KMS-11 (cell line): ENCODE data around the gene HDAC11.

ENCODE experiments used
- H2AFZ ChIP-seq: fragments of 200-600 bp; sonication (generic); 2 replicates; pipeline ENCODE4 v1.6.1; 2016; ENCODE audit warnings: antibody characterized with exemption, mixed run types, low read depth
- H3K27ac ChIP-seq: fragments of 200-600 bp; sonication (generic); 2 replicates; pipeline ENCODE4 v1.6.1; 2016; ENCODE audit warnings: mild to moderate bottlenecking, mixed run types
- H3K27me3 ChIP-seq: fragments of 200-600 bp; sonication (generic); 2 replicates; pipeline ENCODE4 v1.6.1; 2017; ENCODE audit warnings: mild to moderate bottlenecking, low read depth, mixed run types, moderate library complexity; ENCODE audit not compliant: insufficient read depth
- H3K36me3 ChIP-seq: fragments of 200-600 bp; sonication (generic); 2 replicates; pipeline ENCODE4 v1.6.1; 2017; ENCODE audit warnings: mild to moderate bottlenecking, mixed run types; ENCODE audit not compliant: insufficient read depth
- H3K4me1 ChIP-seq: fragments of 200-600 bp; sonication (generic); 2 replicates; pipeline ENCODE4 v1.6.1; 2016; ENCODE audit warnings: mild to moderate bottlenecking, low read depth, mixed run types; ENCODE audit not compliant: poor library complexity, severe bottlenecking
- H3K4me2 ChIP-seq: fragments of 200-600 bp; sonication (generic); 2 replicates; pipeline ENCODE4 v1.7.0; 2016; ENCODE audit warnings: mild to moderate bottlenecking, mixed run types
- H3K4me3 ChIP-seq: fragments of 200-600 bp; sonication (generic); IDR thresholded peaks from 2 replicates; pipeline ENCODE4 v1.6.1; 2017; ENCODE audit warnings: low read depth, low read length, mixed read lengths; ENCODE audit not compliant: insufficient read depth
- H3K79me2 ChIP-seq: fragments of 200-600 bp; sonication (generic); 2 replicates; pipeline ENCODE4 v1.6.1; 2016; ENCODE audit warnings: low read depth, mixed run types; ENCODE audit not compliant: insufficient read depth
- H3K9ac ChIP-seq: fragments of 200-600 bp; sonication (generic); 2 replicates; pipeline ENCODE4 v1.6.1; 2016; ENCODE audit warnings: mild to moderate bottlenecking, mixed run types
- H4K20me1 ChIP-seq: fragments of 200-600 bp; sonication (generic); 2 replicates; pipeline ENCODE4 v1.6.1; 2016; ENCODE audit warnings: mild to moderate bottlenecking, mixed run types; ENCODE audit not compliant: insufficient read depth
- TF ChIP-seq, protein P1 (sequence below): fragments of 200-600 bp; sonication (generic); conservative IDR thresholded peaks from 2 replicates; pipeline ENCODE4 v1.6.1; 2017; ENCODE audit warnings: low read depth, mild to moderate bottlenecking, antibody characterized with exemption, low read length, moderate library complexity, mixed read lengths

The HDAC11 gene

DNA sequence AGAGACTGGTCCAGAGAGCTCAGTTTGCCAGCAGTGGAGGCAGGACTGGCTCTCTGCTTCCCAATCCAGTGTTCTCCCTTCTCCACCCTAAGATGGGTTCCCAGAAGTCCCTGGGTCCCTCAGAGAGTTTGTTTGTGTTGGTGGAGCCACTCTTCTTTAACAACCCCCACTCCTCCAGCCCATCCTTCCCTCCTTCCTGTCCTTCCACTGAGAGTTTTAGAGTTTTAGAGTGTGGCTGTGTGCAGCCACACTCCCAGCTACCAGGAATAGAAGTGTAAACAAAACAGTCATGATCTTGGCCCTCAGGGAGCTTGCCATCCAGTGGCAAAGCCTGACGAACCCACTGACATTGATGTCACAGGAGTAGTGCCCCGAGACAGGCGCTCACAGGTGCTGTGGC lies 56.3 kb downstream of the HDAC11 start:
- TF ChIP-seq, protein P1, sequence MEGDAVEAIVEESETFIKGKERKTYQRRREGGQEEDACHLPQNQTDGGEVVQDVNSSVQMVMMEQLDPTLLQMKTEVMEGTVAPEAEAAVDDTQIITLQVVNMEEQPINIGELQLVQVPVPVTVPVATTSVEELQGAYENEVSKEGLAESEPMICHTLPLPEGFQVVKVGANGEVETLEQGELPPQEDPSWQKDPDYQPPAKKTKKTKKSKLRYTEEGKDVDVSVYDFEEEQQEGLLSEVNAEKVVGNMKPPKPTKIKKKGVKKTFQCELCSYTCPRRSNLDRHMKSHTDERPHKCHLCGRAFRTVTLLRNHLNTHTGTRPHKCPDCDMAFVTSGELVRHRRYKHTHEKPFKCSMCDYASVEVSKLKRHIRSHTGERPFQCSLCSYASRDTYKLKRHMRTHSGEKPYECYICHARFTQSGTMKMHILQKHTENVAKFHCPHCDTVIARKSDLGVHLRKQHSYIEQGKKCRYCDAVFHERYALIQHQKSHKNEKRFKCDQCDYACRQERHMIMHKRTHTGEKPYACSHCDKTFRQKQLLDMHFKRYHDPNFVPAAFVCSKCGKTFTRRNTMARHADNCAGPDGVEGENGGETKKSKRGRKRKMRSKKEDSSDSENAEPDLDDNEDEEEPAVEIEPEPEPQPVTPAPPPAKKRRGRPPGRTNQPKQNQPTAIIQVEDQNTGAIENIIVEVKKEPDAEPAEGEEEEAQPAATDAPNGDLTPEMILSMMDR = no peak
- H2AFZ ChIP-seq = no peak overlapping the region
- no peaks in the 10 kb centered on the region for H4K20me1 ChIP-seq
- no peaks in the 10 kb centered on the region for H3K79me2 ChIP-seq
- no peaks in the 10 kb centered on the region for H3K36me3 ChIP-seq
- H3K4me3 ChIP-seq = no peak overlapping the region
- peaks cover 3% of the 10 kb centered on the region; the same call in 1 of the 2 replicates for H3K27me3 ChIP-seq
- no peak overlapping the region for H3K27ac ChIP-seq
- H3K4me1 ChIP-seq = no peaks in the 10 kb centered on the region
- no peak overlapping the region for H3K9ac ChIP-seq
- H3K4me2 ChIP-seq = no peak overlapping the region

DNA sequence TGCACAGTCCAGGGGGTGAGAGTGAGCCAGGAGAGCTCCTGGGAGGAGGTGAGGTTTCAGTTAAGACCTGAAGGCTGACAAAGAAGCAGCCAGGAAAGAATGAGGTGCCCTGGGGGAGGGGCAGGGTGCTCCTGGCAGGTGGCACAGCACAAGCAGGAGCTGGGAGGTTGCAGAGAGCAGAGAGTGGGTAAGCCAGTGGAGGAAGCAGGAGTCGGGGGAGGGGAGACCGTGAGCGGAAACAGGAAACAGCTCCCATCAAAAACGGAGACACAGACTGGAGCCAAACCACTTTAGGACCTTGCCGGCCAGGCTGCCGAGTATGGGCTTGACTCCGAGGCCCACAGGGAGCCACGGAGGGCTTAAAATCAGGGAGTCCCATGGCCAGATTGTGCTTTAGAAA lies 56.7 kb downstream of the HDAC11 start:
- no peak overlapping the region for H3K27ac ChIP-seq
- H2AFZ ChIP-seq = no peak overlapping the region
- no peak overlapping the region for H3K9ac ChIP-seq

DNA sequence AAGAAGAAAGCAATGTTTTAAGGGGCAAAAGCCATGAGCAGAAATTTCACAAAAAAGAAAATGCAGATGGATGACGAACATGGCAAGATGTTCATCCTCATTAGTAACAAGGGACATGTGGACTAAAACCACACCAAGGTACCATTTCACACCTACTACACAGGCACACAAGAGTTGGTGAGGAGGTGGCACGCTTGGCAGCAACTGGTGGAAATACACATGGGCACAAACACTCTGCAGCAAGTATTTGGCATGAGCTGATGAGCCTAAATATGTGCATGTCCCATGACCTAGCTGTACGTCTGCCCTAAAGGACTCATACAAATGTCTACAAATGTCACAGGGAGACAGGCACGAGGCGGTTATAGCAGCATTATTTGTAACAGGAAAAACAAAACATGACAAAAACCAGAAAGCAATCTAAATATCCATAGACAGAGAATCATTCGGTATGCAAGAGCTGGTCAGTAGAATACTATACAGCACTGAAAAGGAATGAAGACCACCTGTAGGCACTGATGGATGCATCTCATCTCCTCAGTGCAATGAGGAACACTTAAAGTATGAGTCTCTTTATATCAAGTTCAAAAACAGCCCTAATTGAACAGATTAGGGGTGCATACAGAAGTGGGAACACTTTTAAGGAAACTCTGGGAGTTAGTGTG lies 57.3 kb downstream of the HDAC11 start:
- H3K79me2 ChIP-seq = no peaks in the 10 kb centered on the region
- TF ChIP-seq, protein P1 = no peak
- no peaks in the 10 kb centered on the region for H3K4me1 ChIP-seq
- peaks cover 3% of the 10 kb centered on the region; the same call in 1 of the 2 replicates for H3K27me3 ChIP-seq
- no peak overlapping the region for H2AFZ ChIP-seq
- no peaks in the 10 kb centered on the region for H3K36me3 ChIP-seq
- H4K20me1 ChIP-seq = no peaks in the 10 kb centered on the region
- no peak overlapping the region for H3K4me3 ChIP-seq
- H3K4me2 ChIP-seq = no peak overlapping the region
- H3K27ac ChIP-seq = no peak overlapping the region
- no peak overlapping the region for H3K9ac ChIP-seq

More for the DNA sequence above, 56.7 kb downstream of the HDAC11 start:
- Histone ChIP-seq H3K27me3 (peaks cover 3% of the 10 kb centered on the region; the same call in 1 of the 2 replicates), H4K20me1 (no peaks in the 10 kb centered on the region), H3K4me3 (no peak overlapping the region), H3K4me2 (no peak overlapping the region), H3K79me2 (no peaks in the 10 kb centered on the region), H3K4me1 (no peaks in the 10 kb centered on the region), H3K36me3 (no peaks in the 10 kb centered on the region)
- TF ChIP-seq, protein P1 = no peak

DNA sequence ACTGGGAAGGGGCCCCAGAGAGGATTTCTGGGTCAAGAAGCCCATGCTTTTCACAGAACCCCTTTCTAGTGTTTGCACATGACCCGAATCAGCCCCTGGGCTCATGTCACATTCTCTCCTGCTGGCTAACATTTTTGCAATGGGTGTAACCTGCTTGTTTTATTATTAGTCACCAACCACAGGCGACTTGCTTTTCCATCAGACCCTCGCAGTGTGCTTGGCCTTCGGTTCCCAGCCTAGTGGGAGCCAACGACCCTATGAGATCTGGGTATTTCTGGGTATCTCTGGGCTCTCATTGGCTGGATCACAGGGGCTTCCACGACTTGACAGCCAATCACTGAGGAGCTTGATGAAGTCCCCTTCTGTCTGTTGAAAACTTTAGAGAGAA lies 57.8 kb downstream of the HDAC11 start:
- Histone ChIP-seq H3K4me2 (no peak overlapping the region), H3K79me2 (no peaks in the 10 kb centered on the region), H4K20me1 (no peaks in the 10 kb centered on the region), H3K9ac (no peak overlapping the region), H3K4me1 (no peaks in the 10 kb centered on the region), H3K27me3 (no peaks in the 10 kb centered on the region; the same call in 1 of the 2 replicates), H3K36me3 (no peaks in the 10 kb centered on the region), H2AFZ (no peak overlapping the region), H3K4me3 (no peak overlapping the region), H3K27ac (no peak overlapping the region)
- TF ChIP-seq, protein P1 = no peak
